Measurements from ENCODE around the gene PRKACB.

PRKACB gene

DNA sequence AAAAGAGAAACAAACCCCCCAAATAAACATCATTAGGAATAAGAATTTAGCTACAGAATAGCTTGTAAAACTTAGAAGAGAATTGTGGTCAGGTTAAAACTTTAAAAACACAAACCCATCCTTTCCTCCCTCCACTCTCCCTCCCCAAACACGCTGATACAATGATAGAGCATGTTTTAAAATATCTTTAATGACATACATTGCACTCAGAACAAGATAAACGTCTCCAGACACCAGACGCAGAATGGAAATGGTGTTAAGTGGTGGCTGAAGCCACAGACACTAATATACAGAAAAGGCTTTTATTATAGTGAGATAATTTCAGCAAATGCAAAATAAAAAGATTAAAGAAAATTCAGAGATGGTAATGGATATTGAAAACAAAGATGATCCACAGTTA lies 98.6 kb downstream of the PRKACB start:
- Histone ChIP-seq H3K14ac (ENCODE audit: low read length in 2 of 2) (no peak overlapping the region), H2BK5ac (ENCODE audit: low read depth, low read length, poor library complexity, severe bottlenecking) (no peak overlapping the region), H3K4me3 (ENCODE audit: insufficient read depth in 1 of 2, low read depth in 1 of 2, low read length in 2 of 2) (no peak overlapping the region), H2AFZ (ENCODE audit: low read depth, low read length) (no peak overlapping the region), H3K36me3 (ENCODE audit: control insufficient read depth in 1 of 2, insufficient read depth in 2 of 2, low read depth in 1 of 2, low read length in 2 of 2) (peaks cover 0 to 10% of the 10 kb centered on the region in 2 experiments), H3K9ac (ENCODE audit: low read length) (no peak overlapping the region), H3K18ac (ENCODE audit: low read depth in 1 of 2, low read length in 2 of 2) (no peak overlapping the region), H3K27ac (ENCODE audit: low read length, poor library complexity, severe bottlenecking) (no peak overlapping the region), H2AK5ac (ENCODE audit: low read length, severe bottlenecking) (no peak overlapping the region), H3K27me3 (ENCODE audit: control insufficient read depth in 1 of 2, insufficient read depth in 1 of 2, low read length in 2 of 2) (no peaks in the 10 kb centered on the region), H3K9me3 (ENCODE audit: control insufficient read depth, low read length) (no peaks in the 10 kb centered on the region), H3K4ac (ENCODE audit: low read depth in 1 of 2, low read length in 2 of 2) (no peak overlapping the region), H3K4me1 (ENCODE audit: control insufficient read depth, insufficient read depth, low read depth, low read length) (no peaks in the 10 kb centered on the region), H2BK12ac (ENCODE audit: low read length in 2 of 2) (no peak overlapping the region), H2BK15ac (ENCODE audit: low read depth, poor library complexity, severe bottlenecking) (no peak overlapping the region), H4K91ac (ENCODE audit: low read length) (no peak overlapping the region), H3K79me1 (replicated peaks; ENCODE audit: low read length, poor library complexity, severe bottlenecking) (no peaks in the 10 kb centered on the region), H3K4me2 (ENCODE audit: low read length, poor library complexity, severe bottlenecking) (no peak overlapping the region), H2BK120ac (ENCODE audit: low read depth, low read length) (no peak overlapping the region), H4K8ac (ENCODE audit: low read length) (no peak overlapping the region), H3K23ac (ENCODE audit: low read length in 2 of 2) (no peak overlapping the region)
- no CpG with 5 or more reads among the region's 3 CpGs for WGBS
- no peak for DNase-seq

DNA sequence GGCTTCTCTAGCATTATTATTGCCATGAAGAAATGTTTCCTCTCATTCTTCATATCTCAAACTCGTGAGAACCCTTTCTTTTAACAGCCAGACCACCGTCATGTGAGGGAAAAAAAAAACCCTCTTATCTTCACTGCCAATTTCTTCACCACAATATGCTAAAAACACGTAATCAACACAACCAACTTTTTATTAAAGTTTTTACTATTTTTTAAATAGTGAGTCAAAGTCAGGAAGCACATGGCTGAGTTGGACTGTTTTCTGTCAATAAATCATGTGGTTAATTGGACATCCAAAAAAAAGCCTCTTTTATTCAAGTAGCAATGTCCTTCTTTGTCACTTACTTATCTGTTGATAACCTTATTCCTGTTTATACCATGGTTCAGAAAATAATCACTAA lies 101.5 kb downstream of the PRKACB start:
- no peak overlapping the region for H2BK5ac ChIP-seq (ENCODE audit: low read depth, low read length, poor library complexity, severe bottlenecking)
- H3K23ac ChIP-seq (ENCODE audit: low read length in 2 of 2) = no peak overlapping the region
- no peak overlapping the region for H4K8ac ChIP-seq (ENCODE audit: low read length)
- no peaks in the 10 kb centered on the region for H3K4me1 ChIP-seq (ENCODE audit: control insufficient read depth, insufficient read depth, low read depth, low read length)
- H3K27me3 ChIP-seq (ENCODE audit: control insufficient read depth in 1 of 2, insufficient read depth in 1 of 2, low read length in 2 of 2) = no peaks in the 10 kb centered on the region
- H2BK12ac ChIP-seq (ENCODE audit: low read length in 2 of 2) = no peak overlapping the region
- no peak overlapping the region for H3K9ac ChIP-seq (ENCODE audit: low read length)
- H3K4me3 ChIP-seq (ENCODE audit: insufficient read depth in 1 of 2, low read depth in 1 of 2, low read length in 2 of 2) = no peak overlapping the region
- H3K79me1 ChIP-seq (replicated peaks; ENCODE audit: low read length, poor library complexity, severe bottlenecking) = no peaks in the 10 kb centered on the region
- H2AK5ac ChIP-seq (ENCODE audit: low read length, severe bottlenecking) = no peak overlapping the region
- H3K4ac ChIP-seq (ENCODE audit: low read depth in 1 of 2, low read length in 2 of 2) = no peak overlapping the region
- H2BK120ac ChIP-seq (ENCODE audit: low read depth, low read length) = no peak overlapping the region
- 39% methylated on average over 2 of the region's 3 CpGs for WGBS
- no peaks in the 10 kb centered on the region for H3K36me3 ChIP-seq (ENCODE audit: control insufficient read depth in 1 of 2, insufficient read depth in 2 of 2, low read depth in 1 of 2, low read length in 2 of 2)
- H3K9me3 ChIP-seq (ENCODE audit: control insufficient read depth, low read length) = peaks cover 4% of the 10 kb centered on the region
- no peak overlapping the region for H3K4me2 ChIP-seq (ENCODE audit: low read length, poor library complexity, severe bottlenecking)
- H3K14ac ChIP-seq (ENCODE audit: low read length in 2 of 2) = no peak overlapping the region
- DNase-seq = peak; percentile 65
- no peak overlapping the region for H3K27ac ChIP-seq (ENCODE audit: low read length, poor library complexity, severe bottlenecking)
- H2AFZ ChIP-seq (ENCODE audit: low read depth, low read length) = no peak overlapping the region
- no peak overlapping the region for H2BK15ac ChIP-seq (ENCODE audit: low read depth, poor library complexity, severe bottlenecking)
- no peak overlapping the region for H3K18ac ChIP-seq (ENCODE audit: low read depth in 1 of 2, low read length in 2 of 2)
- no peak overlapping the region for H4K91ac ChIP-seq (ENCODE audit: low read length)

DNA sequence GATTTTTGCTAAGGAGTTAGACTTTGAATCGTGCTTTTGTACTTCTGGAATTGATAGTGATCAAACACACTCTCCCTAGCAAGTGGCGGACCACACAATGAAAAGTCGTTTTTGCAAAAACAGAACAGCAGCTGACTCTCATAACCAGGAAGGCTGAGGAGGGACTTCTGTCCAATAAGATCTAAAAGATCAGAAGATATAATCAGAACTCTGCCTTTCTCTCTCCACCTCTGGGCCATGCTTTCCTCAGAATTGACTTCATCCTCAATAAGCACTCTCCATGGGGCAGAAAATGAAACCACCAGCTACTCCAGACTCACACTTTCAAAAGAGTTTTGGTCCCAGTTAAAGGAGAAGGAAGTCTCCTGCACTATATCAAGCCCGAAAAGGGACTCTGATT lies 102.1 kb downstream of the PRKACB start:
- Histone ChIP-seq H3K14ac (ENCODE audit: low read length in 2 of 2) (no peak overlapping the region), H2AK5ac (ENCODE audit: low read length, severe bottlenecking) (no peak overlapping the region), H3K4me1 (ENCODE audit: control insufficient read depth, insufficient read depth, low read depth, low read length) (no peaks in the 10 kb centered on the region), H3K4me2 (ENCODE audit: low read length, poor library complexity, severe bottlenecking) (no peak overlapping the region), H2AFZ (ENCODE audit: low read depth, low read length) (no peak overlapping the region), H3K9ac (ENCODE audit: low read length) (no peak overlapping the region), H3K4ac (ENCODE audit: low read depth in 1 of 2, low read length in 2 of 2) (no peak overlapping the region), H3K36me3 (ENCODE audit: control insufficient read depth in 1 of 2, insufficient read depth in 2 of 2, low read depth in 1 of 2, low read length in 2 of 2) (no peaks in the 10 kb centered on the region), H2BK15ac (ENCODE audit: low read depth, poor library complexity, severe bottlenecking) (no peak overlapping the region), H2BK120ac (ENCODE audit: low read depth, low read length) (no peak overlapping the region), H3K18ac (ENCODE audit: low read depth in 1 of 2, low read length in 2 of 2) (no peak overlapping the region), H3K23ac (ENCODE audit: low read length in 2 of 2) (no peak overlapping the region), H4K91ac (ENCODE audit: low read length) (no peak overlapping the region), H3K27me3 (ENCODE audit: control insufficient read depth in 1 of 2, insufficient read depth in 1 of 2, low read length in 2 of 2) (no peaks in the 10 kb centered on the region), H3K4me3 (ENCODE audit: insufficient read depth in 1 of 2, low read depth in 1 of 2, low read length in 2 of 2) (no peak overlapping the region), H2BK5ac (ENCODE audit: low read depth, low read length, poor library complexity, severe bottlenecking) (no peak overlapping the region), H4K8ac (ENCODE audit: low read length) (no peak overlapping the region), H3K9me3 (ENCODE audit: control insufficient read depth, low read length) (peaks cover 10% of the 10 kb centered on the region), H3K27ac (ENCODE audit: low read length, poor library complexity, severe bottlenecking) (no peak overlapping the region), H3K79me1 (replicated peaks; ENCODE audit: low read length, poor library complexity, severe bottlenecking) (no peaks in the 10 kb centered on the region), H2BK12ac (ENCODE audit: low read length in 2 of 2) (no peak overlapping the region)
- WGBS = 77% methylated on average over 4 of the region's 4 CpGs
- peak; percentile 51 for DNase-seq

GRCh38 chr1:84247425-84248220 lies 103.6 kb downstream of the PRKACB start:
- Histone ChIP-seq H3K36me3 (ENCODE audit: control insufficient read depth in 1 of 2, insufficient read depth in 2 of 2, low read depth in 1 of 2, low read length in 2 of 2) (no peaks in the 10 kb centered on the region), H3K4me2 (ENCODE audit: low read length, poor library complexity, severe bottlenecking) (peak overlapping the region; percentile 61), H2BK15ac (ENCODE audit: low read depth, poor library complexity, severe bottlenecking) (no peak overlapping the region), H2BK5ac (ENCODE audit: low read depth, low read length, poor library complexity, severe bottlenecking) (no peak overlapping the region), H3K79me1 (replicated peaks; ENCODE audit: low read length, poor library complexity, severe bottlenecking) (no peaks in the 10 kb centered on the region), H3K23ac (ENCODE audit: low read length in 2 of 2) (no peak overlapping the region), H3K4me3 (ENCODE audit: insufficient read depth in 1 of 2, low read depth in 1 of 2, low read length in 2 of 2) (no peak overlapping the region), H3K4ac (ENCODE audit: low read depth in 1 of 2, low read length in 2 of 2) (no peak overlapping the region), H2AFZ (ENCODE audit: low read depth, low read length) (no peak overlapping the region), H2BK120ac (ENCODE audit: low read depth, low read length) (no peak overlapping the region), H3K18ac (ENCODE audit: low read depth in 1 of 2, low read length in 2 of 2) (peak overlapping the region in 1 of 2 experiments; percentile 8), H2AK5ac (ENCODE audit: low read length, severe bottlenecking) (no peak overlapping the region), H3K9ac (ENCODE audit: low read length) (no peak overlapping the region), H4K8ac (ENCODE audit: low read length) (no peak overlapping the region), H3K9me3 (ENCODE audit: control insufficient read depth, low read length) (peaks cover 11% of the 10 kb centered on the region), H4K91ac (ENCODE audit: low read length) (no peak overlapping the region), H3K27ac (ENCODE audit: low read length, poor library complexity, severe bottlenecking) (peak overlapping the region; percentile 80), H3K14ac (ENCODE audit: low read length in 2 of 2) (no peak overlapping the region), H2BK12ac (ENCODE audit: low read length in 2 of 2) (no peak overlapping the region), H3K27me3 (ENCODE audit: control insufficient read depth in 1 of 2, insufficient read depth in 1 of 2, low read length in 2 of 2) (no peaks in the 10 kb centered on the region), H3K4me1 (ENCODE audit: control insufficient read depth, insufficient read depth, low read depth, low read length) (peaks cover 1% of the 10 kb centered on the region)
- 38% methylated on average over 11 of the region's 11 CpGs for WGBS
- DNase-seq = peak; percentile 99

Data from mesenchymal stem cell (in vitro differentiated cells and primary cell).